Stomach (tissue), 9 donors: Measurements from ENCODE around the gene COL25A1. TPM values are rescaled to one million over a fixed set of nuclear protein-coding genes. Genes with fewer than 3 reads are reported as not detected.

ENCODE experiments used
- DNase-seq, 2 donors: peaks; one replicate each; pipeline versions ENCODE4 v3.0.0 to v3.0.0-alpha.2; 2013 to 2019
- H3K27ac ChIP-seq, 5 donors: fragments of 200-600 bp in 4 of 5; sonication (generic) in 4 of 5; one replicate each; pipeline ENCODE4 v1.5.1; 2013 to 2019; ENCODE audit warnings: mild to moderate bottlenecking in 1 of 5, moderate library complexity in 1 of 5
- H3K27me3 ChIP-seq, 3 donors: fragments of 200-600 bp; sonication (generic); one replicate each; pipeline ENCODE4 v1.5.1; 2017 to 2019; ENCODE audit warnings: mixed run types in 1 of 3
- H3K36me3 ChIP-seq, 4 donors: fragments of 200-600 bp; sonication (generic); 1 replicate in 3 of 4; 2 replicates in 1 of 4; pipeline ENCODE4 v1.5.1; 2016 to 2019
- H3K4me1 ChIP-seq, 4 donors: fragments of 200-600 bp; sonication (generic); one replicate each; pipeline ENCODE4 v1.5.1; 2016 to 2019
- H3K4me3 ChIP-seq, 4 donors: fragments of 200-600 bp; sonication (generic) in 3 of 4; one replicate each; pipeline ENCODE4 v1.5.1; 2016 to 2019; ENCODE audit warnings: mild to moderate bottlenecking in 1 of 4
- H3K9me3 ChIP-seq, 4 donors: fragments of 200-600 bp; sonication (generic); one replicate each; pipeline ENCODE4 v1.5.1; 2016 to 2019
- EP300 ChIP-seq: sonication (generic); formaldehyde crosslinking; IDR thresholded peaks from one replicate; pipeline ENCODE4 v1.6.1; 2017; ENCODE audit warnings: antibody characterized with exemption
- POLR2A ChIP-seq, 4 donors: fragments of 450-650 bp; IDR thresholded peaks; one replicate each; pipeline ENCODE4 v1.6.1; 2016; ENCODE audit warnings: antibody characterized with exemption in 4 of 4, control low read depth in 2 of 4, mild to moderate bottlenecking in 1 of 4, moderate library complexity in 1 of 4
- POLR2AphosphoS5 ChIP-seq, 3 donors: sonication (generic); formaldehyde crosslinking; IDR thresholded peaks; one replicate each; pipeline ENCODE4 v1.6.1; 2016; ENCODE audit warnings: antibody characterized with exemption in 3 of 3
- WGBS, 5 donors: extraction: QIAGEN DNeasy Blood & Tissue Kit in 3 of 5; methylation state at CpG; one replicate each; pipeline versions ENCODE4 v1.1.5 to v1.1.7; 2013 to 2018; 5-methylcytosine and 5-hydroxymethylcytosine counted together
- intact Hi-C: fragments of 100-400 bp; cut with DNase I; formaldehyde crosslinking; loops from one replicate; pipeline ENCODE4 v1.15.1; 2023; ENCODE audit warnings: low total_unique reads
- polyA plus RNA-seq, 3 donors: library from polyadenylated mRNA; stranded (reverse); fragments of 200-250 nt; gene quantifications; one replicate each; pipeline ENCODE4 v1.2.3, GENCODE V29; 2013
- total RNA-seq, 5 donors: library from RNA; depleted of rRNA; stranded (reverse); fragments of >200 nt; gene quantifications; one replicate each; pipeline versions ENCODE4 v1.1.0 to v1.2.3, GENCODE V29; 2014 to 2016
- TF ChIP-seq, protein P1 (sequence below), 7 experiments: fragments of 450-650 bp in 4 of 7; fragments of 200-600 bp in 3 of 7; sonication (generic) in 3 of 7; IDR thresholded peaks; one replicate each; pipeline ENCODE4 v1.5.1; 2016 to 2019; ENCODE audit warnings: antibody characterized with exemption in 7 of 7, control low read depth in 2 of 7, mild to moderate bottlenecking in 1 of 7
- donor health status: healthy with polysubstance abuse.
- donor health status: Bipolar disorder and iron deficiency.
- donor health status: healthy.

Gene COL25A1
- total and polyA plus RNA-seq, 8 donors: 0.10 to 4.1 (median 1.5) TPM; not detected in 5

DNA sequence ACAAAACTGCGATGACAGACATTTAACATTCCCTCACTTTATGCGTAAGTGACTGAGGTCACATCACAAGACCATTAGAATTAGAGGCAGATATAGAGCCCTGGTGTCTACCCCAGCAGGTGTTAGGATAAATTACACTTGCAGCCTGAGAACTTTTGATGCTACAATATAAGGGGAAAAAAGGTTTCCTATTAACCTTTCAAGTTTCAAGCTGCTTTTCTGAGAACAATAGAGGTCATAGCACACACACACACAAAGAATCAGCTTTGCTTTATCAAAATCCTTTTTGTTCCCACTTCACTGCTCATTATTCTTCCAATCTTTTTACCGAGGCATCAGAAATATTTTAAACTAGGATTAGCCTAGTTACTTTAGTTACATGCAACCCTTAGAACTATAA, 119.8 kb downstream of the COL25A1 start:
- intact Hi-C loops: no loop called here
- Histone ChIP-seq H3K36me3 (no peaks in the 10 kb centered on the region), H3K27ac (no peak overlapping the region), H3K4me3 (no peak overlapping the region), H3K9me3 (no peaks in the 10 kb centered on the region), H3K4me1 (no peaks in the 10 kb centered on the region), H3K27me3 (no peaks in the 10 kb centered on the region)
- no peak for TF ChIP-seq POLR2AphosphoS5 (IDR thresholded peaks at IDR 0.05)
- TF ChIP-seq, protein P1, sequence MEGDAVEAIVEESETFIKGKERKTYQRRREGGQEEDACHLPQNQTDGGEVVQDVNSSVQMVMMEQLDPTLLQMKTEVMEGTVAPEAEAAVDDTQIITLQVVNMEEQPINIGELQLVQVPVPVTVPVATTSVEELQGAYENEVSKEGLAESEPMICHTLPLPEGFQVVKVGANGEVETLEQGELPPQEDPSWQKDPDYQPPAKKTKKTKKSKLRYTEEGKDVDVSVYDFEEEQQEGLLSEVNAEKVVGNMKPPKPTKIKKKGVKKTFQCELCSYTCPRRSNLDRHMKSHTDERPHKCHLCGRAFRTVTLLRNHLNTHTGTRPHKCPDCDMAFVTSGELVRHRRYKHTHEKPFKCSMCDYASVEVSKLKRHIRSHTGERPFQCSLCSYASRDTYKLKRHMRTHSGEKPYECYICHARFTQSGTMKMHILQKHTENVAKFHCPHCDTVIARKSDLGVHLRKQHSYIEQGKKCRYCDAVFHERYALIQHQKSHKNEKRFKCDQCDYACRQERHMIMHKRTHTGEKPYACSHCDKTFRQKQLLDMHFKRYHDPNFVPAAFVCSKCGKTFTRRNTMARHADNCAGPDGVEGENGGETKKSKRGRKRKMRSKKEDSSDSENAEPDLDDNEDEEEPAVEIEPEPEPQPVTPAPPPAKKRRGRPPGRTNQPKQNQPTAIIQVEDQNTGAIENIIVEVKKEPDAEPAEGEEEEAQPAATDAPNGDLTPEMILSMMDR (IDR thresholded peaks at IDR 0.05): no peak
- no peak for TF ChIP-seq EP300
- no peak for TF ChIP-seq POLR2A (IDR thresholded peaks at IDR 0.05)
- WGBS, 5 donors: 35 to 75% (median 44%) methylated on average over 3 of the region's 3 CpGs
- DNase-seq: no peak

GRCh38 chr4:109179061-109179460, 123.4 kb downstream of the COL25A1 start:
- H3K27ac ChIP-seq: no peak overlapping the region
- no peaks in the 10 kb centered on the region for H3K9me3 ChIP-seq
- no peaks in the 10 kb centered on the region for H3K36me3 ChIP-seq
- H3K27me3 ChIP-seq: no peaks in the 10 kb centered on the region
- no peak for DNase-seq
- TF ChIP-seq POLR2AphosphoS5 (IDR thresholded peaks at IDR 0.05) (no peak), POLR2A (IDR thresholded peaks at IDR 0.05) (no peak), EP300 (no peak)
- TF ChIP-seq, protein P1 (IDR thresholded peaks at IDR 0.05): no peak
- WGBS, 5 donors: 58 to 74% (median 66%) methylated on average over 3 of the region's 3 CpGs
- H3K4me3 ChIP-seq: no peak overlapping the region
- no peaks in the 10 kb centered on the region for H3K4me1 ChIP-seq
- intact Hi-C loops: no loop called here

DNA sequence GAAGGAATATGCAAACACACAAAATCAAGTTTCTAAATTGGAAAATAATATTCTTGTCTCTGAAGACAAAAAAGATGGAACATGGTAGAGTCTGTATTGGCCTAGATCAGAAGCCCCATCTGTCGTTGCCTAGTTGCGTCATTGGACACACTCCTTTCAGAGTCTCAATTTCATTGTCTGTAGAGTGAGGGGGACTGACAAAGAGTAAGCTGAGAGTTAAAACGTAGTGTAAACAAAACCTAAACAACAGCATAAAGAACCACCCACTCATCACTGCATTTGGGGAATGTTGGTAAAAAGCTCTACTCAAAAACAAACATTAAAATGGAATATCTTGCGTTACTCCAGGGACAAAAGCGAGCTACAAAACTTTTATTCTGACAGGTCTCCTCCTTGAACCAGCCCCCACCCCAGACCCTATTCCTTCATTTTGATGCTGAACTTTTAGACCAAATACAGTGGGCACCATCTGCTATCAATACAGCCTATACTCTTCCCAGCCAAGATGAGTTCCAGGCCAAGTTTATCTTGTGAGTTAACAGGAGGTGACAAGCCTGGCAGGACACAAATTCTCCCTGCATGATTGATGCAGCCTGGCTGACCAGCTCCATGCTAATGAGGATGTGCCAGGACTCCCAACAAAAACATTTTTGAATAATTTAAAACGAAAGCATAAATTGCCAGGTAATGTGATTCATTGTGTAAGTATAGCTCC, 125.2 kb downstream of the COL25A1 start:
- intact Hi-C loops: no loop called here
- 53 to 62% (median 59%) methylated on average over 6 of the region's 6 CpGs for WGBS, 5 donors

DNA sequence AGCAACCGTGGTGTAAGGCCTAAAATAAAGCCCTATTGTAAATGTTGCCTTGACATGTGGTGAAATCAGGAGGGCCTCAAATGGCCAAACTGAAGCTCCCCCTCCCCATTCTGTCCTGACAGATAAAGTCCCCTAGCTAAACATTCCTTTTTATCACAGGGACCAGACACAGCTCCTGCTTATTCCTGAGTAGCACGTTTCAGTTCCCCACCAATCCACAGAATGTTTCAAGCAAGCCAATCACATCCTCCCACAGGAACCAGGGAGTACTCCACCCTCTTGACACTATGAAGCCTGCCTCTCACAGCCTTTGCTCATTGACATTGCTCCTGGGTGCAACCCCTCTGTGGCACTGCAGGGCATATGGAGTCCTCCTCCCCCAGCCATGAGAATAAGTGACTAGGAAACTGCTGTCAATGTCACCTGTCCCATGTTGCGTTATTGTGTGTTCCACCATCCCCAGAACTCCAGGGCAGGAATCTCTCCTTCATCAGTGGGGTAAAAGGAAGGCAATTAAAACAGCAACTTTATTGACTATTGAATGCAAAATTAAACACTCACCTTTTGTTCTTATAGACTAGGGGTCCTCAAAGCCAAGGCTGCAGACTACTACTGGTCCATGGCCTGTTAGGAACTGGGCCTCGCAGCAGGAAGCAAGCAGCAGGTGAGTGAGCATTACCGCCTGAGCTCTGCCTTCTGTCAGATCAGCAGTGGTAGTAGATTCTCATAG, 128.1 kb downstream of the COL25A1 start:
- intact Hi-C loops: no loop called here

More for the DNA sequence above, 125.2 kb downstream of the COL25A1 start:
- TF ChIP-seq, protein P1 (IDR thresholded peaks at IDR 0.05): no peak
- TF ChIP-seq POLR2AphosphoS5 (IDR thresholded peaks at IDR 0.05) (no peak), POLR2A (IDR thresholded peaks at IDR 0.05) (no peak), EP300 (no peak)
- no peak for DNase-seq
- Histone ChIP-seq H3K4me1 (no peaks in the 10 kb centered on the region), H3K27me3 (no peaks in the 10 kb centered on the region), H3K36me3 (no peaks in the 10 kb centered on the region), H3K4me3 (no peak overlapping the region), H3K27ac (no peak overlapping the region), H3K9me3 (no peaks in the 10 kb centered on the region)

More for the DNA sequence above, 128.1 kb downstream of the COL25A1 start:
- Histone ChIP-seq H3K27ac (no peak overlapping the region), H3K27me3 (no peaks in the 10 kb centered on the region), H3K4me1 (no peaks in the 10 kb centered on the region), H3K4me3 (no peak overlapping the region), H3K36me3 (no peaks in the 10 kb centered on the region), H3K9me3 (no peaks in the 10 kb centered on the region)
- TF ChIP-seq, protein P1 (IDR thresholded peaks at IDR 0.05): no peak
- TF ChIP-seq POLR2A (IDR thresholded peaks at IDR 0.05): no peak
- TF ChIP-seq EP300: no peak
- TF ChIP-seq POLR2AphosphoS5 (IDR thresholded peaks at IDR 0.05): no peak
- DNase-seq: no peak
- WGBS, 5 donors: 65 to 78% (median 67%) methylated on average over 5 of the region's 5 CpGs
